ENCODE data around the gene MAP3K7.

MAP3K7 gene

DNA sequence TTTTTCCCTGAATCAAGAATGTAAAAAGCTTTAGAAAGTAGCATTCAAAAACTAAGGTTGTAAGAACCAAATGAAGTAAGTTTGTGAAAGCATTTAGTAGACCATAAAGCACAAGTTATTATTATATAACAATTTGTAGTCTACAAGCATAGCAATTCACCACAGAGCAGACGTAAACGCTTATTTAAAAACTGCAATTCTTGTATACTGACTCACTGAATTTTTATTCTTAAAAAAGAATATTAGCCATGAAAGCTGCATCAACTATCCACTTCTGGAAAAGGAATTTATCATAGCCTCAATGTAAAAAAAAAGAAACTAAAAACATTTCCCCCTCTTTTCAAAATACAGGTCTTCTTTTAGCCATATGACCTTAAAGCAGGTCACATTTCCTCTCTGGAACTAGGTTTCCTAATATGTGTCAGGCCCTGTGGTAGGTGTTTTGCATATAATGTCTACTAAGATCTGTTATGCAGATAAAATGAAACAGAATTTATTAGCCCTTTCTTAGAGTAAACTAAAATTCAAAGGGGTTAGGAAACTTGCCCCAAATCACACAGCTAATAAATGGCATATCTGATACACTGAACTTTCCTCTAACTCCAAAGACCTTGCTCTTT lies 2.1 kb downstream of the MAP3K7 start:
- Histone ChIP-seq H3K9ac (ENCODE audit: low read depth, low read length, poor library complexity, severe bottlenecking) (peak overlapping the region; percentile 88), H3K9me2 (replicated peaks; ENCODE audit: low read depth, low read length) (no peaks in the 10 kb centered on the region; the same call in 1 of the 2 replicates), H3K4me2 (ENCODE audit: low read depth, low read length, poor library complexity, severe bottlenecking) (peak overlapping the region; percentile 92), H3K4me3 (ENCODE audit: low read length, poor library complexity, severe bottlenecking) (peak overlapping the region; percentile 87), H4K20me1 (ENCODE audit: insufficient read depth, low read length, poor library complexity, severe bottlenecking) (peaks cover 50% of the 10 kb centered on the region), H3K4me1 (ENCODE audit: insufficient read depth, low read length, poor library complexity, severe bottlenecking) (peaks cover 62% of the 10 kb centered on the region), H3F3A (ENCODE audit: low read depth) (no peaks in the 10 kb centered on the region), H3K36me3 (ENCODE audit: insufficient read depth, low read length) (no peaks in the 10 kb centered on the region), H3K27me3 (ENCODE audit: insufficient read depth, low read length, poor library complexity, severe bottlenecking) (peaks cover 24% of the 10 kb centered on the region), H3K9me3 (ENCODE audit: insufficient read depth, low read depth, low read length) (no peaks in the 10 kb centered on the region), H2AFZ (ENCODE audit: low read length) (no peak overlapping the region), H3K79me2 (ENCODE audit: insufficient read depth, low read length) (peaks cover 72% of the 10 kb centered on the region)
- no peak for TF ChIP-seq CTCF (conservative IDR thresholded peaks at IDR 0.05; ENCODE audit: low read length)
- TF ChIP-seq EZH2phosphoT487 (IDR thresholded peaks at IDR 0.05; ENCODE audit: borderline replicate concordance): no peak

- H3K4me1 ChIP-seq (ENCODE audit: insufficient read depth, low read length, poor library complexity, severe bottlenecking): peaks cover 62% of the 10 kb centered on the region
- H3K27me3 ChIP-seq (ENCODE audit: insufficient read depth, low read length, poor library complexity, severe bottlenecking): peaks cover 16% of the 10 kb centered on the region
- no peaks in the 10 kb centered on the region for H3F3A ChIP-seq (ENCODE audit: low read depth)
- peak overlapping the region; percentile 87 for H3K4me3 ChIP-seq (ENCODE audit: low read length, poor library complexity, severe bottlenecking)
- no peak overlapping the region for H2AFZ ChIP-seq (ENCODE audit: low read length)
- no peaks in the 10 kb centered on the region; the same call in 1 of the 2 replicates for H3K9me2 ChIP-seq (replicated peaks; ENCODE audit: low read depth, low read length)
- peak overlapping the region; percentile 88 for H3K9ac ChIP-seq (ENCODE audit: low read depth, low read length, poor library complexity, severe bottlenecking)
- peak overlapping the region; percentile 92 for H3K4me2 ChIP-seq (ENCODE audit: low read depth, low read length, poor library complexity, severe bottlenecking)
- H3K9me3 ChIP-seq (ENCODE audit: insufficient read depth, low read depth, low read length): no peaks in the 10 kb centered on the region
- H3K79me2 ChIP-seq (ENCODE audit: insufficient read depth, low read length): peaks cover 79% of the 10 kb centered on the region
- H4K20me1 ChIP-seq (ENCODE audit: insufficient read depth, low read length, poor library complexity, severe bottlenecking): peaks cover 55% of the 10 kb centered on the region
- TF ChIP-seq EZH2phosphoT487 (IDR thresholded peaks at IDR 0.05; ENCODE audit: borderline replicate concordance): no peak
- no peaks in the 10 kb centered on the region for H3K36me3 ChIP-seq (ENCODE audit: insufficient read depth, low read length)
Observed at GRCh38 chr6:90583836-90584481, 2.9 kb downstream of the MAP3K7 start.

DNA sequence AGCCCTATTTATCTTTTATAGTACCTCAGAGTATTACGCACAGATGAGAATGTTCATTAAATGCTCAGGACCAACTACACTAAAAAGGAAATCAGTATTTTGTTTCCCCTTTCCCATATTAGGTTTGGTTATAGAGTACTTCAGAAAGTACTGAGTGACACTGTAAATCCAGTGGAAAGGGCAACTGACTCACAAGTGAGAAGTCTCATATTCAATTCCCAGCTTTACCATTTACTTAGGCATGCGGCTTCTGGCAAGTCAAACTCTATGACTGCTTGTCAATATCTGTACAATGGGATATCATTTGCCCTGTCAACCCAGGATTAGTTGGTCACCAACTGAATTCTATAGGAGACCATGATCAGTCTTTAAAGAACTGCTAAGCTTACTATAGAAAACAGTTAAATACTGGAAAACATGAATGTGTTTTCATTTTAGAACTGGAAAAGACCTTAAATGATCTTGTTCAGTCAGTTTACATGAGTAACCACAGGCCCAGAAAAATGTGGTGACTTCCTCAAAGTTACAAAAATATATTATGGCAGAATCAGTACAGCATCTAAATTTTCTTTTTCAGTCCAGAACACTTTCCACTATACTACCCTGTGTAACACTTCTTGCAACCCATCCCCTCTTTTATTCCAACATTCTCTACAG lies 3.6 kb downstream of the MAP3K7 start:
- peaks cover 62% of the 10 kb centered on the region for H3K4me1 ChIP-seq (ENCODE audit: insufficient read depth, low read length, poor library complexity, severe bottlenecking)
- H3K27me3 ChIP-seq (ENCODE audit: insufficient read depth, low read length, poor library complexity, severe bottlenecking): peaks cover 9% of the 10 kb centered on the region
- no peaks in the 10 kb centered on the region for H3K9me3 ChIP-seq (ENCODE audit: insufficient read depth, low read depth, low read length)
- H3K79me2 ChIP-seq (ENCODE audit: insufficient read depth, low read length): peaks cover 86% of the 10 kb centered on the region
- H3F3A ChIP-seq (ENCODE audit: low read depth): no peaks in the 10 kb centered on the region
- peak overlapping the region; percentile 92 for H3K4me2 ChIP-seq (ENCODE audit: low read depth, low read length, poor library complexity, severe bottlenecking)
- H4K20me1 ChIP-seq (ENCODE audit: insufficient read depth, low read length, poor library complexity, severe bottlenecking): peaks cover 55% of the 10 kb centered on the region
- H3K4me3 ChIP-seq (ENCODE audit: low read length, poor library complexity, severe bottlenecking): peak overlapping the region; percentile 87
- no peaks in the 10 kb centered on the region; the same call in 1 of the 2 replicates for H3K9me2 ChIP-seq (replicated peaks; ENCODE audit: low read depth, low read length)
- H3K9ac ChIP-seq (ENCODE audit: low read depth, low read length, poor library complexity, severe bottlenecking): peak overlapping the region; percentile 88
- no peak overlapping the region for H2AFZ ChIP-seq (ENCODE audit: low read length)
- no peak for TF ChIP-seq CTCF (conservative IDR thresholded peaks at IDR 0.05; ENCODE audit: low read length)
- TF ChIP-seq EZH2phosphoT487 (IDR thresholded peaks at IDR 0.05; ENCODE audit: borderline replicate concordance): no peak
- no peaks in the 10 kb centered on the region for H3K36me3 ChIP-seq (ENCODE audit: insufficient read depth, low read length)
